ENCODE results near the gene ERMP1.

DNA sequence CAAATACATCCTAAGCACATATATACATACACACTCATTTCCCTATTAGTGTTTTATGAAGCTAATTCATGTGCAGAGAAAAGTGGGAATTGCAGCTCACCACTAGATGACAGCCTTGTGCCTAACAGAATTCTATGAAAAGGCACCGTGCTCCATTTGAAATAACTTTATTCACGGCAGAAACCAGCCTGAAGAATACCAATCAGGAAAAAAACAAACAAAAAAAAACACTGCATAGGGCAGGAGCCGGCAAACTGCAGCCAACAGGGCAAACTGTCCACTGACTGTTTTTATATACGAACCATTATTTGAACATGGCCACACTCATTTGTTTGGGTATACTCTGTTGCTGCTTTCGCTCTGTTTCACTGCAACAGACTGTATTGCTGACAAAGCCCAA lies 33.6 kb downstream of the ERMP1 start:
- TF ChIP-seq, protein P1, sequence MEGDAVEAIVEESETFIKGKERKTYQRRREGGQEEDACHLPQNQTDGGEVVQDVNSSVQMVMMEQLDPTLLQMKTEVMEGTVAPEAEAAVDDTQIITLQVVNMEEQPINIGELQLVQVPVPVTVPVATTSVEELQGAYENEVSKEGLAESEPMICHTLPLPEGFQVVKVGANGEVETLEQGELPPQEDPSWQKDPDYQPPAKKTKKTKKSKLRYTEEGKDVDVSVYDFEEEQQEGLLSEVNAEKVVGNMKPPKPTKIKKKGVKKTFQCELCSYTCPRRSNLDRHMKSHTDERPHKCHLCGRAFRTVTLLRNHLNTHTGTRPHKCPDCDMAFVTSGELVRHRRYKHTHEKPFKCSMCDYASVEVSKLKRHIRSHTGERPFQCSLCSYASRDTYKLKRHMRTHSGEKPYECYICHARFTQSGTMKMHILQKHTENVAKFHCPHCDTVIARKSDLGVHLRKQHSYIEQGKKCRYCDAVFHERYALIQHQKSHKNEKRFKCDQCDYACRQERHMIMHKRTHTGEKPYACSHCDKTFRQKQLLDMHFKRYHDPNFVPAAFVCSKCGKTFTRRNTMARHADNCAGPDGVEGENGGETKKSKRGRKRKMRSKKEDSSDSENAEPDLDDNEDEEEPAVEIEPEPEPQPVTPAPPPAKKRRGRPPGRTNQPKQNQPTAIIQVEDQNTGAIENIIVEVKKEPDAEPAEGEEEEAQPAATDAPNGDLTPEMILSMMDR (IDR thresholded peaks at IDR 0.05; ENCODE audit: low read depth, low read length), result peak; percentile 97
- TF ChIP-seq POLR2A (IDR thresholded peaks at IDR 0.05; ENCODE audit: extremely low read depth, insufficient read length), result no peak
- no peak; the same call in 1 of the 2 replicates for TF ChIP-seq MAX (IDR thresholded peaks at IDR 0.05; ENCODE audit: low read depth, low read length)
- no peak for TF ChIP-seq MYC (IDR thresholded peaks at IDR 0.05; ENCODE audit: low read depth, low read length)
